GM19372 (cell line): Measurements from ENCODE around the gene WWOX.

ENCODE experiments used
- ATAC-seq: cut with Tn5 transposase; IDR thresholded peaks from one replicate; pipeline ENCODE4 v1.9.1; 2021; ENCODE audit warnings: mild to moderate bottlenecking, low read depth, moderate library complexity; ENCODE audit not compliant: unreplicated experiment

Gene WWOX

GRCh38 chr16:79112462-79112861 lies 1013.0 kb downstream of the WWOX start:
- ATAC-seq: no peak

- no peak for ATAC-seq
These were observed 1014.4 kb downstream of the WWOX start for GRCh38 chr16:79113826-79114225.

DNA sequence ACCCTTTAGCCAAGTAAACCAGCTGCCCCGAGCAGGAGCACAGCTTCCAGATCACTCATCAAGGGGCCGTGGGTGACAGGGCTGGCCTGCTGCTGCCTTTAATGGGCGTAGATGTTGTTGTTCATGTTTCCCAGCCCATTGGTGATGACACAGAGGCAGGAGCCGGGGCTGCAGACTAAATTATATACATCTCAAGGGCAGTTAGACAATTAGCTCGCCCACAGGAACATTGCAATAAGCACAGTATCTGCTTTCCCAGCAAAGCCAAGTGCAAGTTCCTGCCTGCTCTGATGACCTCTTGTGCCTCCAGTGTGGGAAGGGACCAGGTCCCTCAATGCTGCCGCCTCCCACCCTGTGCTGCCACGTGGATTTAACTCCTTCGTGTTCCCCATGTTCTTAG lies 1015.3 kb downstream of the WWOX start:
- no peak for ATAC-seq

GRCh38 chr16:79121906-79122305 lies 1022.5 kb downstream of the WWOX start:
- no peak for ATAC-seq

- no peak for ATAC-seq
These were observed 1022.9 kb downstream of the WWOX start for GRCh38 chr16:79122343-79122742.

DNA sequence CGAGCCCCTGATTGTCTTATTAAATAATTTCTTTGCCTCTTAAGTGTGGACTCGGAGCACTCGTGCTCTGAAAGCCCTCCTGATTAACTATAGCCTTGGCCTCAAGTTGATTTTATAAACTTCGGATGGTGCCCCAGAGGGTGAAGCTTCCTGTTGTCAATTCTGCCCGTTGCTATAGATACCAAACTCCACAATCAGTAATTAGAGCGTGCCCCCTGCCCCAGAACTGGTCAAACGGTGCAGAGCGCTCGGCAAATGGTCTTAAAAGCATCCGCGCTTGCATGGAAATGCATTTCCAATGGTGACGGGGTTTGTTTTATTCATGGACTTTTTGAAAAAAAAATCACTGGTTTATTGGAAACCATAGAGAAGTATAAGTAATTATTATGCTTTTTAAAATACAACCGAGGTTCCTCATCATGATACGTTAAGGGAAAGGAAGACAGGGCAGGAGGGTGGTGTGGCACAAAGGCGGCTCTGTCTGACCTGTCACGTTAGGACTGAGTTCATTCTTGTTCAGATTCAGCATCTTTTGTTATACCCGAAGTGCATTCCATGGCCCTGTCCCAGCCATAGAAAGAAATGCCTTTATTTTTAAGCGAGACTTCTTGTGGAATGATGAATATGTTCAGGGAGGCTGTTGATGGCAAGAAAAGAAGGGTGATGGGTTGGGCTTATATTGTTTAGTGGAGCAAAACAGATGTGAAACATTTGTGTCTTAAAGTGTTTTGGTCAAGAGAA lies 1024.7 kb downstream of the WWOX start:
- no peak for ATAC-seq

- ATAC-seq: no peak
These were observed 1028.3 kb downstream of the WWOX start for GRCh38 chr16:79127766-79128165.

DNA sequence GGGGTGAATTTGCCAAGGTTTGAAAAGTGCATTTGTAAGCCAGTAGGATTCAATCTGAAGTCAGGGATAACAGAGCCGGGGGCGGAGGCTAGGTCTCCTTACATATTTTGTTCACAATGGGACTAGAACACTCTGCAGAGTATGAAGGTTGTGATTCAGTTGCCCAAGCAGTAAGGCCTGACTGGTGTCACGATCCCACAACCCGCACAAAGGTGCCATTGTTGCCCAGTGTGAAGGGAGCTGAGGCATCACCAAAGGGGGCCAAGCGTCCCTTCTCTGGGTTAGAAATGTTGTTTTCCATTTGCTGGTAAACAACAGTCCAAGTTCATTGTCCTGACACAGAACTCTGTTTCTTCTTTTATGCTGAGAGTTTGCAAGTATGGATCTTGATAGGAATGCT lies 1029.3 kb downstream of the WWOX start:
- no peak for ATAC-seq

- ATAC-seq: no peak
These were observed 1031.2 kb downstream of the WWOX start for GRCh38 chr16:79130616-79131015.

DNA sequence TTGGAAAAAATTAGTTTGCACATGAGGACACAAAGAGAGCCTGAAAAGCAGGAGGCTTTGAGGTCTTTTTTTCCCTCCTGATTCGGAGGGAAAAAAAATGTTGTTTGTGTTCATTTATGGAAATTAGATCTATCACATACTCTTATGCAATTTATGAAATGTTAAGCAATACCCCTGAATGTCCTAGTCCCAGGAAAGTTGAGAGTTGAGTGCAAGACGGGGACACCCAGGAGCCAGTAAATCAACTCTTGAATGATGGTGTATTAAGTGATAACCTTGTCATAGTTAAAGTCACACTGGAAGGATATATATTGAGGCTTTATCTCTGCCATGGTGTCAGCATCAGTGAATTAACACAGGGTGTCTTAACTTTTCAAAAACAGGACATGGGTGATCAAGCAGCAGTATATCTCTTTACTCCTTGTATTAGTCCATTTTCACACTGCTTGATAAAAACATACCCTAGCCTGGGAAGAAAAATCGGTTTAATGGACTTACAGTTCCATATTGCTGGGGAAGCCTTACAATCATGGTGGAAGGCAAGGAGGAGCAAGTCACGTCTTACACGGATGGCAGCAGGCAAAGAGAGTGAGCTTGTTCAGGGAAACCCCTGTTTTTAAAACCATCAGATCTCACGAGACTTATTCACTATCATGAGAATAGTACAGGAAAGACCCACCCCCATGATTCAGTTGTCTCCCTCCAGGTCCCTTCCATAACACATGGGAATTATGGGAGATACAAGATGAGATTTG lies 1032.0 kb downstream of the WWOX start:
- ATAC-seq: no peak

DNA sequence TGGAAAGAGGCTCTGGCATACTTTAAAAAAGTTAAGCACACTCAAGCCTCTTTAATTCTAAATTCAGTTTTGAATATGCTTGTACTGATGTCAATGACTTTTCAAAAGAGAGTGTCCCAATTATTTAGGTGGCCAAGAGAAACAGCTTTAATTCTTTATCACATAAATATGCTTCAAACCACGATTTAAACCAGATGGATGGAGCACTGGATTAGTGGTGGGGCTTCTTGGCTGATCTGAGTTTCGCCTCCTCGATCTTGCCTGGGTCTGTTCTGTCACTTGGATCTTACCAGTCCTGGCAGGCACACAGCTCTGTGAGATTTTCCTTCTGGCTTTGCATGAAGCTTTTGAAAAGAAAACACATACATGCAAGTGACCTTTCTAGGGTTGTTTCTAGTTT lies 1033.2 kb downstream of the WWOX start:
- ATAC-seq: no peak

- ATAC-seq: no peak
These were observed 1034.8 kb downstream of the WWOX start for GRCh38 chr16:79134300-79134699.

DNA sequence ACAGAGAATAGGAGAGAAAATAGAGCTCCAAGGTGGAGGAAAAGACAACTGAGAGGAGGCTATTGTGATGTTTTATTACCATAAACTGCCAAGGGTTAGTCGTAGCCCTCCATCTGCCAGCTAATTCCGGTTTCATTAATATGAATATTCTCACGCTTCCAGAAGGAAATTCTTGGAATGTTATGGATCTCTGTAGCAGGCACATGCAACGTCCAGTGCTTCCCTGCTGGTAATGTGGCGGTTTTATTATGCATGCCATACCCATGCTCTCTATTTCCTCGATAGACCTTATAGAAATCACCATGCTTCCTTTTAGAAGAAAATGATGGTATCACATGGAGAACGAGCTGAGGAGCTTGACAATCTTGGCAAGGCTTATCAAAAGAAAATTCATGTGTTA lies 1037.5 kb downstream of the WWOX start:
- ATAC-seq: no peak

DNA sequence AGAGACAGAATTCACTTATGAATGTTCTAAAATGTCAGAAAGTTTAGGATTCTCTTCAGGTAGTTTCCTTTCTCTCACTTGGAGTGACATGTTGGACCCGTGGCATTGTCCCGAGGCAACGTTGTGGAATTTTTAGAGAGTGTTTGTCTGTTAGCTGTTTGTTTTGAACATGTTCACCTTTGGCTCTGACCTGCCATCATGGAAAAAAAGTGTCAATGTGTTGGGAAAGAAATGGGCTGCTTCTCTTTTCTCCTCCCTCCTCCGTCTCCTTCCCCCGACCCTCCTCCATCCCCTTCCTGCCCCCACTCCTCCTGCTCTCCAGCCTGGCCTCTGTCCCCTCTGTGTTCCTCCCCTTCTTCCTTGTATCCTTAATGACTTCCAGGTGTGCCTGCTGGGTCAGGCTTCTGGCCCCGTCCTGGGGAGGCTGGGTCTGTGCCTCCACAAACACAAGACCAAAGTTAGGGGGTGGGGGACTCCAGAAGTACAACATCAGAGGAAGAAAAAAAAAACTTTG lies 1038.0 kb downstream of the WWOX start:
- ATAC-seq: no peak

- no peak for ATAC-seq
These were observed 1040.3 kb downstream of the WWOX start for GRCh38 chr16:79139799-79140198.

DNA sequence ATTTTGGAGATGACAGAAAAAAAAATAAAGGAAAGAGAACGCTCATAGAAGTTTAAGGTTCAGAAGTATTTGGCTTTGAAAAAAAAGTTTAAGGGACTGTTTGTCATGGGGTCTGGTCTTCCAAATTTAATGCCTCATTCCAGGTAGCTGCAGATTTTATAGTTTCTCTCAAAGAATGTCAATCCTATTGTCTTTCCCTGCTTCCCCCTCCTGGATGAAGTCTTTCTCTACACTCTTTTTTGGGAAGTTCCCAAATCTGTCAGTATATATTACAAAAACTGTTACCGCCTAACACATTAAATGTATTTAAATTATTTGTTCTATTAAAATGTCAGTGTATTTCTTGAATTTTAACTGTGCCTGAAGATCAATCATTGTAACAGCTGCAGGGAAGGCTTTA lies 1043.6 kb downstream of the WWOX start:
- no peak for ATAC-seq

DNA sequence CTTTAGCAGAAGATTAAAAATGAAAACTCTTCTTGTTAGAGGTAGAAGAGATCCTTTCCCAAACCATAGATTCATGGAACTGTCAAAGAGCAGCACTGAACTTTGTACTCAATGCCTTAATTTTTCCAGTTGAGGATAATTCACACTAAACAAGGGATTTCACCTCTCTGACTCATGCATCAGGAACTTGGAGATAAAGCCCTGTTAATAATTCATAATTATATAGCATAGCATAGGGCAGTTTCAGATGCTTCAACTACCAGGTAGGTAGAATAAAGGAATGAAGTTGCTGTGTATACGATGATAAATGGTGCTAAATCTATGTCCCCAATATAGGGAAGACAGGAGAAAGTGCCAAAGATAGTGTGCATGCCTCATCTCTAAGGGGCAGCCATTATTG lies 1050.7 kb downstream of the WWOX start:
- no peak for ATAC-seq

DNA sequence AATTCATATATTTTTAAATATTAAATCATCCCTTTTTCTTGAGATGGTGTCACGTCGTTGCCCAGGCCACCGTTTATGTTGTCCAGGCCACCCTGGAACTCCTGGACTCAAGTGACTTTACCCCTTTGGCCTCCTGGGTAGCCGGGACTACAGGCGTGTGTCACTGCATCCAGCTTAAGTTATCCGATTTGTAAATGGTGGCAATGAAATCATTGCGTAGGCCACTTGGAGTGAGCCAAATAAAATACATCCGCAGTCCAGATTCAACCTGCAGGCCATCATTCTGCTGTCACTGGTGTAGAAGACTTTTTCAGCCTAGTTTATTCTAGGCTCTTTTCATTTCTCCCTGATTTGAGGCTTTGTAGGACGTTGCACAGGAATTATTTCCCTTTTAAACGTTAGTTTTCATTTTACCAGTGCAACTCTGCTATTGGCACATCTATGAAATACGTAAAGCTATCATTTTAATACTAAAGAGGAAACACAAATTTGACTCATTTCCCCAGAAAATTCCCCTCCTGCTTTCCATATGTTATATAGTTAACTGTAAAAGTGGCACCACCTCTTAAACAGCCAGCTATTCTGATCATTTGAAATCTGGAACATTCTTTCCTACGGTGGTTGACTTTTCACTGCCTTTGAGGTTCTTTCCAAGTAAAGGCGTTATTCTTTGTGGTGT lies 1051.3 kb downstream of the WWOX start:
- ATAC-seq: no peak

DNA sequence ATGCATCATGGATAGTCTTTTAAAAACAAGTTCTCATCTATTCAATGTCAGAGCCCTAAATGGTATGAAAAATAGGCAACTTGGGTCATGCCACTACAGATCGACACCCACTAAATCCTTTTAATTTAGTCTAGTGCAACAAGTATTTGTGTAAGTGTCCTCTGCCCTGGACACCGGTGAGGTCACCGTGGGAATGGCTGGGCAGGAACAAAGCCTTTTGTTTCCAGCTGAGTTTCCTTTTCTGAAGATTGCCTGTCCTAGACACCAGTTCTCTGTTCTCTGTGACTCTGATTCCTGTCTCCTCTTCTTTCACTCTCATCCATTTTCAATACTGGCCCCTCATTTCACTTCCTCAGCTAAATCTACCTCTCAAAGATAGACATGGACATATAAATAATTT lies 1054.6 kb downstream of the WWOX start:
- ATAC-seq: no peak

DNA sequence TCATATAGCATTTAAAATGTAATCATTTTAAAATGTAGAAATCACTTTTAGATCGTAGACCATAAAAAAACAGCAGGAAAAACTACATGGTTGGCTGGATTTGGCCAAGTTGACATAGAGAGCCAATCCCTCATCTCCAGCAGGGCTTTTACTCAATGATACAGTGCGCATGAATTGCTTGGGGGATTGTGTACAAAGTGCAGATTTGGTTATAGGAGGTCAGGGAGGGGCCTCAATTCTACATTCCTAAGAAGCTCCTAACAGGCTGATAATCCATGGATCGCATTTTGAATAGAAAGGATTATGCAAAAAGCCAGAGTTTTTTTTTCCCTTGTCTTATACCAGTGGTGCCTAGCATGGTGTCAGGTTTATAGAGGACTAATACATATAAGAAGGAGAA lies 1056.0 kb downstream of the WWOX start:
- ATAC-seq: no peak

DNA sequence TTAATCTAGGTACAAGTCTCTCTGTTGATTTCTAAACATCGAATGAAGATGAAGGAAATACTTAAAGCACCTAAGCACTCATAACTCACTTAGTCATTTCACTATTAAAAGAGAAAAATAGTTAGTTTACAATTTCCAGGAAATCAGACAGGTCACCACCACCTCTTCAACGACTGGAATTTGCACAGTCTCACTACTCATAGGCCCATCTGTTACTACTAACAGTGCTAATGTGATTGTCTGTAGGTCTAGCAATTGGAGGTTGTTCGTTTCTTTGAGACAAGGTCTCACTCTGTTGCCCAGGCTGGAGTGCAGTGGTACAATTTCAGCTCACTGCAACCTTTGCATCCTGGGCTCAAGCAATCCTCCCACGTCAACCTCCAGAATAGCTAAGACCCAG lies 1056.5 kb downstream of the WWOX start:
- no peak for ATAC-seq
